ENCODE results near the gene PRKCZ.

The PRKCZ gene

DNA sequence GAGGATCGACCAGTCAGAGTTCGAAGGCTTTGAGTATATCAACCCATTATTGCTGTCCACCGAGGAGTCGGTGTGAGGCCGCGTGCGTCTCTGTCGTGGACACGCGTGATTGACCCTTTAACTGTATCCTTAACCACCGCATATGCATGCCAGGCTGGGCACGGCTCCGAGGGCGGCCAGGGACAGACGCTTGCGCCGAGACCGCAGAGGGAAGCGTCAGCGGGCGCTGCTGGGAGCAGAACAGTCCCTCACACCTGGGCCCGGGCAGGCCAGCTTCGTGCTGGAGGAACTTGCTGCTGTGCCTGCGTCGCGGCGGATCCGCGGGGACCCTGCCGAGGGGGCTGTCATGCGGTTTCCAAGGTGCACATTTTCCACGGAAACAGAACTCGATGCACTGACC lies 134.7 kb downstream of the PRKCZ start:
- Histone ChIP-seq H3K36me3 (ENCODE audit: insufficient read depth, insufficient read length, low read length) (peaks cover 60% of the 10 kb centered on the region), H3K4me1 (ENCODE audit: insufficient read depth, insufficient read length) (peaks cover 2% of the 10 kb centered on the region), H3K27me3 (ENCODE audit: insufficient read depth, insufficient read length) (no peaks in the 10 kb centered on the region), H3K9me3 (ENCODE audit: insufficient read depth, low read length) (no peaks in the 10 kb centered on the region), H3K9ac (ENCODE audit: insufficient read length, low read depth) (no peak overlapping the region), H3K4me3 (ENCODE audit: insufficient read length, low read depth) (no peak overlapping the region)
- DNase-seq (ENCODE audit: low read depth, low spot score), result no peak
- TF ChIP-seq ZNF274 (IDR thresholded peaks at IDR 0.05; ENCODE audit: low read depth, low read length) (no peak), YY1 (IDR thresholded peaks at IDR 0.05; ENCODE audit: insufficient read depth, insufficient read length) (no peak), SUZ12 (IDR thresholded peaks at IDR 0.05; ENCODE audit: extremely low read depth, insufficient read depth, insufficient read length) (no peak)

DNA sequence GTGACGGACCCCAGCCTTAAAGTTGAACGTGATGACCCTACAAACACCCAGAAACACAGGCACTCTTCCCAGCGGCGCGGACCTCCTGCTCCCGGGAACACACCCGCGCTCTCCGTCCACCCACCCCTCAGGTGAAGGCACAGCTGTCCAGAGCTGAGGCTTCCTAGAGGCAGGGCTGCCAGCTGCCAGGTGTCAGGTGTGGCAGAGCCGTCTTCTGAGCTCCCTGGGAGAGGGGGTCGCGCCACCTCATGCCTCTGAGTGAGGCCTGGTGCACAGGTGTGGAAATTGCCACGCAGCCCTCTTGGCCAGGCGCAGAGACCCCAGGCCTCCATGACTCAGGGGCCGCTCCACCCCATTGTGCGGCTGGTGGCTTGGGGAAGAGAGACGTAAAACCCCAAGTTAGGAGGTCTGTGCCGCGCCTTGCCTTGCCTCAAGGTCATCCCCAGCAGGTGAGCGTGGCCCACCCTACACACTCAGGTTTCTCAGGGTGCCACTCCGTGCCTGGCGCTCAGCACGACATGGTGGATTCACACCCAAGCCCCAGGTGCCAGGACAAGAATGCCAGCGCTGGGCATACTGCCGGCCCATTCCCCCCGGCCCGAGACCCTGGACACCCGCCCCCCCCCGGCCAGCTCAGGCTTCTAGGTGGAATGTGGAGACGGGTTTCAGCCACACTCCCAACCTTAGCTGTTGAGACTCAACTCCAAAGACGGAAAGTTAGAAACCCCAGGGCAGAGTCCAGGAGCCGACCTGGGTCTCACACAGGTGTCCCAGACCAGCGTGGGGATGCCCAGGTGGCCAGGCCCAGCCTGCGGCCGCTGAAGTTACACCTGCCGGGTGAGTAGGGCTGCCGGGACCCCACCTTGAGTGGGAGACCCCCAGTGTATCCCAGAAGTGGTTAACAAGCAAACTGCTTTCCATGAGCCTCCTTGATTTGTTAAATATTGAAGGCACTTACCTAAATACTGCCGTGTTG lies 136.0 kb downstream of the PRKCZ start:
- peaks cover 61% of the 10 kb centered on the region for H3K36me3 ChIP-seq (ENCODE audit: insufficient read depth, insufficient read length, low read length)
- no peak overlapping the region for H3K4me3 ChIP-seq (ENCODE audit: insufficient read length, low read depth)
- TF ChIP-seq YY1 (IDR thresholded peaks at IDR 0.05; ENCODE audit: insufficient read depth, insufficient read length) (no peak), ZNF274 (IDR thresholded peaks at IDR 0.05; ENCODE audit: low read depth, low read length) (no peak), SUZ12 (IDR thresholded peaks at IDR 0.05; ENCODE audit: extremely low read depth, insufficient read depth, insufficient read length) (no peak)
- no peaks in the 10 kb centered on the region for H3K9me3 ChIP-seq (ENCODE audit: insufficient read depth, low read length)
- DNase-seq (ENCODE audit: low read depth, low spot score), result no peak
- H3K27me3 ChIP-seq (ENCODE audit: insufficient read depth, insufficient read length), result no peaks in the 10 kb centered on the region
- peaks cover 5% of the 10 kb centered on the region for H3K4me1 ChIP-seq (ENCODE audit: insufficient read depth, insufficient read length)
- no peak overlapping the region for H3K9ac ChIP-seq (ENCODE audit: insufficient read length, low read depth)

DNA sequence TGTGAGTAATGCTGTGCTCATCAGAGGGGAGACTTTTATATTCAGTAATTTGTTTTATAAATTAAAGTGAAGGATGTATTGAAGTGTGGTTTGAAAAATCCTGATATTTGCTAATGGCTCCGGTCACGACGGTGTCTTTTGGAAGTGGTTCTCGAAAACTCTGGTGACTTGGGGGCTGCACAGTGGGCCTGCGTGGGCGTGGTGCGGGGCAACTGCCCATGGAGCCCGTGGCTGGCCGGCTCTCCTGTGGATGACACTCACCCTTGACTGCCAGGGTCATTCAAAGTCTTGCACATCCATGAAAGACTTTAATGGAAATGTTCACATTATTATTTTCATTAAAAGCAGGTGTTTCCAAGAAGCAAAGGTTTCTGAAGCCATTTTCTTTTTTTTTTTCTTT lies 136.7 kb downstream of the PRKCZ start:
- TF ChIP-seq ZNF274 (IDR thresholded peaks at IDR 0.05; ENCODE audit: low read depth, low read length) (no peak), YY1 (IDR thresholded peaks at IDR 0.05; ENCODE audit: insufficient read depth, insufficient read length) (no peak), SUZ12 (IDR thresholded peaks at IDR 0.05; ENCODE audit: extremely low read depth, insufficient read depth, insufficient read length) (no peak)
- Histone ChIP-seq H3K36me3 (ENCODE audit: insufficient read depth, insufficient read length, low read length) (peaks cover 62% of the 10 kb centered on the region), H3K9ac (ENCODE audit: insufficient read length, low read depth) (no peak overlapping the region), H3K4me3 (ENCODE audit: insufficient read length, low read depth) (no peak overlapping the region), H3K4me1 (ENCODE audit: insufficient read depth, insufficient read length) (peaks cover 5% of the 10 kb centered on the region), H3K27me3 (ENCODE audit: insufficient read depth, insufficient read length) (no peaks in the 10 kb centered on the region), H3K9me3 (ENCODE audit: insufficient read depth, low read length) (no peaks in the 10 kb centered on the region)
- DNase-seq (ENCODE audit: low read depth, low spot score), result no peak

DNA sequence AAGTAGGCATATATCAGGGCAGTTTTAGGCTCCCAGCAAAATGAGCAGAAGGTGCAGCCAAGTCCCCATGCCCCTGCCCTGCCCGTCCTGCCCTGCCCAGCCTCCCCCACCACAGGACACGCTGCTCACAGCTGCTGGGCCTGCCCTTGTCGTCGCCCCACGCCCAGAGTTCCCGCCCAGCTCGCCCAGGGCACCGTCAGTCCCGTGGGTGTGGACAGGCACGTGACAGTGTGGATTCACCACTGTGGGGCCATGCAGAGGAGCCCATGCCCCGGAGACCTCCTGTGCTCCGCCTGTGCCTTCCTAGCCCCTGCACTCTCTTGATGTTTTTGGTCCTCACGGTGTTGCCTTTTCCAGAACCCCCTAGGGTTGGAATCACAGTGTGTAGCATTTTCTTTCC lies 137.4 kb downstream of the PRKCZ start:
- Histone ChIP-seq H3K4me3 (ENCODE audit: insufficient read length, low read depth) (no peak overlapping the region), H3K9me3 (ENCODE audit: insufficient read depth, low read length) (no peaks in the 10 kb centered on the region), H3K36me3 (ENCODE audit: insufficient read depth, insufficient read length, low read length) (peaks cover 61% of the 10 kb centered on the region), H3K9ac (ENCODE audit: insufficient read length, low read depth) (no peak overlapping the region), H3K4me1 (ENCODE audit: insufficient read depth, insufficient read length) (peaks cover 5% of the 10 kb centered on the region), H3K27me3 (ENCODE audit: insufficient read depth, insufficient read length) (no peaks in the 10 kb centered on the region)
- no peak for TF ChIP-seq YY1 (IDR thresholded peaks at IDR 0.05; ENCODE audit: insufficient read depth, insufficient read length)
- no peak for TF ChIP-seq SUZ12 (IDR thresholded peaks at IDR 0.05; ENCODE audit: extremely low read depth, insufficient read depth, insufficient read length)
- no peak for TF ChIP-seq ZNF274 (IDR thresholded peaks at IDR 0.05; ENCODE audit: low read depth, low read length)
- no peak for DNase-seq (ENCODE audit: low read depth, low spot score)

DNA sequence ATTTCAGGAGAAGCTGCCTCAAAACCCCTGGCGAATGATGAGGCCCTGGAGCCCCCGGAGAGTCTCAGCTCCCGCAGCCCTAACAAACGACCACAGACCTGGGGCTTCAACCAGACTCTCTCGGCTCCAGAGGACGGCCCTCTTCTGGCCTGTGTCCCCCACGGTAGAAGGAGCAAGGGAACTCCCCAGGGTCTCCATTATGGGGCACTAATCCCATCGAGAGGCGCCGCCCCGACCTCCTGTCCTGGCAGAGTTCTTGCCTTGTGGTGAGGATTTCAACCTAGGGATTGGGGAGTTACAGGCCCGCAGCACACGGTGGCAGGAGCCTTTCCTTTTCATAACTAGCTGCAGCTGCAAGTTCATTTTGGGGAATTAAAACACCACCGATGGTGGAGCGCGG lies 138.1 kb downstream of the PRKCZ start:
- Histone ChIP-seq H3K9me3 (ENCODE audit: insufficient read depth, low read length) (no peaks in the 10 kb centered on the region), H3K27me3 (ENCODE audit: insufficient read depth, insufficient read length) (no peaks in the 10 kb centered on the region), H3K4me3 (ENCODE audit: insufficient read length, low read depth) (no peak overlapping the region), H3K9ac (ENCODE audit: insufficient read length, low read depth) (no peak overlapping the region), H3K36me3 (ENCODE audit: insufficient read depth, insufficient read length, low read length) (peaks cover 62% of the 10 kb centered on the region), H3K4me1 (ENCODE audit: insufficient read depth, insufficient read length) (peaks cover 5% of the 10 kb centered on the region)
- no peak for TF ChIP-seq ZNF274 (IDR thresholded peaks at IDR 0.05; ENCODE audit: low read depth, low read length)
- no peak for TF ChIP-seq YY1 (IDR thresholded peaks at IDR 0.05; ENCODE audit: insufficient read depth, insufficient read length)
- no peak for TF ChIP-seq SUZ12 (IDR thresholded peaks at IDR 0.05; ENCODE audit: extremely low read depth, insufficient read depth, insufficient read length)
- DNase-seq (ENCODE audit: low read depth, low spot score), result no peak

DNA sequence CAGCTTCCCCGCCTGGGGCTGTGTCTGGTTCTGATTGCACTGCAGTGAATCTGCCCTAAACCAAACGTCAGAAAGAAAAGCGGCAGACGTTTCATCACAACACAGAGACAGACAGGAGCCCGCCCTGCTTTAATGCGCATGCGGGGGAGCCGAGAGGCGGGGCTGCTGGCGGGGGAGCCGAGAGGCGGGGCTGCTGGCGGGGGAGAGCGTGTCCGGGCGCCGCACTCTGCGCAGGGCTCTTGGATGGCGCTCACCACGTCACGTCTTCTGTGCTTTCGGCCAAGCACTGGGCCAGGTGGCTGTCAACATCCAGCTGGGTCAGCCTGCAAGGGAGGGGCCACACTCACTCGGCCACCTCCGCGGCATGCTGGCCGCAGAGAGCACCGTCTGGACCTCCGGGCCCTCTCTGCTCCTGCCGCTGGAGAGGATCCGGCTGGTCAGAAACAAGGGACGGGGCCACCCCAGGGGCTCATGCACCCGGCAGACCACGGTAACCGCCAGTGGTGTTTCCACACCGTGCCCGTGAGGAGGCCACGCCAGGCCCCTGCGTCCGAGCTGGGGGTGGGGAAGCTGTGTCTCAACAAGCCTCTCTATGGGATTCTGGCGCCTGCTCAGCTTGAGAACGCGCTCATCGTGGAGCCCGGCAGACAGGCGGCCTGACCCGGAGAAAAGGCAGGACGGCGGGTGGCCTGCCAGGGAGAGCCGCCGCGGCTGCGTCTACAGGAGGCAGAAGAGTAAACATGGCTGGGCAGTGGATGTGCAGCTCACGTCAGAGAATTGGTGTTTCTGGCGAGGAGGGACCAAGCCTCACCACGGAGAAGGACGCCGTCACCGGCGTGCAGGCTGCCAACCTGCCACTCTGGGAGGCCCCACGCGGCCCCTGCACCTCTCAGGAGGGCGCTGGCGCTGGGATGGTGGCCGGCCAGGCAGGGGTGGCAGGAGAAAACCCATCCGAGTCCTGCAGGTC lies 139.5 kb downstream of the PRKCZ start:
- Histone ChIP-seq H3K9ac (ENCODE audit: insufficient read length, low read depth) (peak overlapping the region; percentile 74), H3K4me1 (ENCODE audit: insufficient read depth, insufficient read length) (peaks cover 5% of the 10 kb centered on the region), H3K9me3 (ENCODE audit: insufficient read depth, low read length) (no peaks in the 10 kb centered on the region), H3K36me3 (ENCODE audit: insufficient read depth, insufficient read length, low read length) (peaks cover 50% of the 10 kb centered on the region), H3K27me3 (ENCODE audit: insufficient read depth, insufficient read length) (no peaks in the 10 kb centered on the region), H3K4me3 (ENCODE audit: insufficient read length, low read depth) (no peak overlapping the region)
- DNase-seq (ENCODE audit: low read depth, low spot score), result peak; percentile 28
- TF ChIP-seq ZNF274 (IDR thresholded peaks at IDR 0.05; ENCODE audit: low read depth, low read length) (no peak), YY1 (IDR thresholded peaks at IDR 0.05; ENCODE audit: insufficient read depth, insufficient read length) (no peak), SUZ12 (IDR thresholded peaks at IDR 0.05; ENCODE audit: extremely low read depth, insufficient read depth, insufficient read length) (no peak)

All from NT2/D1 (cell line).